PC-9 (cell line): ENCODE data around the gene CLPTM1L. TPM values are rescaled to one million over a fixed set of nuclear protein-coding genes. Genes with fewer than 3 reads are reported as not detected.

Experiments
- BruUV-seq: library from RNA; stranded (reverse); fragments of 400-500 nt; replicated peaks from 2 replicates; lab custom pipeline; 2021; lab: Mats Ljungman, UMichigan
- CTCF ChIA-PET: fragments of 300-600 bp; sonication (Branson Sonifier 250); formaldehyde crosslinking; loops from one replicate; lab custom pipeline; 2022; ENCODE audit warnings: antibody characterized with exemption; lab: Charles Lee
- POLR2A ChIA-PET: fragments of 300-600 bp; sonication (Branson Sonifier 250); formaldehyde crosslinking; loops from one replicate; lab custom pipeline; 2022; ENCODE audit warnings: antibody characterized with exemption; ENCODE audit not compliant: unreplicated experiment; lab: Charles Lee
- DNase-seq, 2 experiments: peaks; one replicate each; pipeline versions ENCODE4 v3.0.0 to v3.0.0-alpha.2; 2015 to 2022; ENCODE audit warnings: mixed read lengths in 1 of 2
- H2AFZ ChIP-seq: fragments of 200-600 bp; sonication (generic); 2 replicates; pipeline ENCODE4 v1.8.1; 2017; ENCODE audit warnings: antibody characterized with exemption
- H3F3A ChIP-seq: fragments of 200-600 bp; sonication (generic); 2 replicates; pipeline ENCODE4 v1.8.1; 2017; ENCODE audit warnings: antibody characterized with exemption, mild to moderate bottlenecking, low read depth; ENCODE audit not compliant: insufficient read depth
- H3K27ac ChIP-seq: fragments of 200-600 bp; sonication (generic); 2 replicates; pipeline ENCODE4 v1.6.1; 2016; ENCODE audit warnings: mixed run types
- H3K27me3 ChIP-seq: fragments of 200-600 bp; sonication (generic); 2 replicates; pipeline ENCODE4 v1.6.1; 2016; ENCODE audit warnings: low read depth, mixed run types; ENCODE audit not compliant: insufficient read depth
- H3K36me3 ChIP-seq: fragments of 200-600 bp; sonication (generic); 2 replicates; pipeline ENCODE4 v1.6.1; 2016; ENCODE audit warnings: low read depth, mixed run types
- H3K4me1 ChIP-seq: fragments of 200-600 bp; sonication (generic); replicated peaks from 2 replicates; pipeline ENCODE4 v1.6.1; 2016; ENCODE audit warnings: mixed run types; ENCODE audit not compliant: insufficient read depth
- H3K4me2 ChIP-seq: fragments of 200-600 bp; sonication (generic); 2 replicates; pipeline ENCODE4 v1.6.1; 2017; ENCODE audit warnings: mixed run types
- H3K4me3 ChIP-seq: fragments of 200-600 bp; sonication (generic); 2 replicates; pipeline ENCODE4 v1.6.1; 2016; ENCODE audit warnings: mixed run types
- H3K79me2 ChIP-seq: fragments of 200-600 bp; sonication (generic); 2 replicates; pipeline ENCODE4 v1.6.1; 2017; ENCODE audit warnings: low read depth, mixed run types
- H3K9me2 ChIP-seq: fragments of 200-600 bp; sonication (generic); 2 replicates; pipeline ENCODE4 v1.8.1; 2017; ENCODE audit warnings: mild to moderate bottlenecking; ENCODE audit not compliant: insufficient read depth
- H3K9me3 ChIP-seq: fragments of 200-600 bp; sonication (generic); 2 replicates; pipeline ENCODE4 v1.8.1; 2016; ENCODE audit warnings: low read depth; ENCODE audit not compliant: insufficient read depth
- H4K20me1 ChIP-seq: fragments of 200-600 bp; sonication (generic); 2 replicates; pipeline ENCODE4 v1.8.1; 2017; ENCODE audit not compliant: insufficient read depth
- EZH2 ChIP-seq: fragments of 200-600 bp; sonication (generic); IDR thresholded peaks from 2 replicates; pipeline ENCODE4 v1.8.0; 2017; ENCODE audit warnings: antibody characterized with exemption, low read depth
- intact Hi-C: fragments of 100-400 bp; cut with micrococcal nuclease; formaldehyde crosslinking; loops from one replicate; pipeline ENCODE4 v1.10.0; 2022; ENCODE audit not compliant: unreplicated experiment
- total RNA-seq: library from RNA; stranded (reverse); gene quantifications from 2 replicates; pipeline ENCODE4 v1.2.3, GENCODE V29; 2021
- TF ChIP-seq, protein P1 (sequence below): fragments of 200-600 bp; sonication (generic); conservative IDR thresholded peaks from 2 replicates; pipeline ENCODE4 v1.6.1; 2017; ENCODE audit warnings: mixed run types, antibody characterized with exemption, mild to moderate bottlenecking, moderate library complexity

CLPTM1L gene
- total RNA-seq, 1 experiment from 2014 or later = 260 TPM

DNA sequence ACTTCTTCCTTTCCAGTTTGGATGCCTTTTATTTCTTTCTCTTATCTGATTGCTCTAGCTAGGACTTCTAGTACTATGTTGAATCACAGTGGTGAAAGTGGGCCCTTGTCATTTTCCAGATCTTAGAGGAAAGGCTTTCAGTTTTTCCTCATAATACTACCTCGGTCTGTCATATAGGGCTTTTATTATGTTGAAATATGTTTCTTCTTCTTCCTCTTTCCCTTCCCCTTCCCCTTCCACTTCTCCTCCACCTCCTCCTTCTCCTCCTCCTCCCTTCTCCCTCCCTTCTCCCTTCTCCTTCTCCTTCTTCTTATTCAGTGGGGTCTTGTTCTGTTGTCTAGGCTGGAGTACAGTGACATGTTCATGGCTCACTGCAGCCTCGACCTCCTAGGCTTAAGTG lies 40.9 kb downstream of the CLPTM1L start:
- DNase-seq = no peak
- CTCF ChIA-PET = no interaction called here
- Histone ChIP-seq H3K27ac (no peak overlapping the region), H2AFZ (no peak overlapping the region), H3K4me3 (no peak overlapping the region), H3K79me2 (no peaks in the 10 kb centered on the region), H3K9me2 (no peaks in the 10 kb centered on the region), H3K36me3 (no peaks in the 10 kb centered on the region), H4K20me1 (no peaks in the 10 kb centered on the region), H3K4me1 (no peaks in the 10 kb centered on the region), H3F3A (peaks cover 8% of the 10 kb centered on the region), H3K9me3 (no peaks in the 10 kb centered on the region), H3K27me3 (peaks cover 47% of the 10 kb centered on the region), H3K4me2 (no peak overlapping the region)
- POLR2A ChIA-PET = no interaction called here
- BruUV-seq = no TSS peak
- intact Hi-C loops = no loop called here
- TF ChIP-seq EZH2 = no peak
- TF ChIP-seq, protein P1, sequence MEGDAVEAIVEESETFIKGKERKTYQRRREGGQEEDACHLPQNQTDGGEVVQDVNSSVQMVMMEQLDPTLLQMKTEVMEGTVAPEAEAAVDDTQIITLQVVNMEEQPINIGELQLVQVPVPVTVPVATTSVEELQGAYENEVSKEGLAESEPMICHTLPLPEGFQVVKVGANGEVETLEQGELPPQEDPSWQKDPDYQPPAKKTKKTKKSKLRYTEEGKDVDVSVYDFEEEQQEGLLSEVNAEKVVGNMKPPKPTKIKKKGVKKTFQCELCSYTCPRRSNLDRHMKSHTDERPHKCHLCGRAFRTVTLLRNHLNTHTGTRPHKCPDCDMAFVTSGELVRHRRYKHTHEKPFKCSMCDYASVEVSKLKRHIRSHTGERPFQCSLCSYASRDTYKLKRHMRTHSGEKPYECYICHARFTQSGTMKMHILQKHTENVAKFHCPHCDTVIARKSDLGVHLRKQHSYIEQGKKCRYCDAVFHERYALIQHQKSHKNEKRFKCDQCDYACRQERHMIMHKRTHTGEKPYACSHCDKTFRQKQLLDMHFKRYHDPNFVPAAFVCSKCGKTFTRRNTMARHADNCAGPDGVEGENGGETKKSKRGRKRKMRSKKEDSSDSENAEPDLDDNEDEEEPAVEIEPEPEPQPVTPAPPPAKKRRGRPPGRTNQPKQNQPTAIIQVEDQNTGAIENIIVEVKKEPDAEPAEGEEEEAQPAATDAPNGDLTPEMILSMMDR = no peak

DNA sequence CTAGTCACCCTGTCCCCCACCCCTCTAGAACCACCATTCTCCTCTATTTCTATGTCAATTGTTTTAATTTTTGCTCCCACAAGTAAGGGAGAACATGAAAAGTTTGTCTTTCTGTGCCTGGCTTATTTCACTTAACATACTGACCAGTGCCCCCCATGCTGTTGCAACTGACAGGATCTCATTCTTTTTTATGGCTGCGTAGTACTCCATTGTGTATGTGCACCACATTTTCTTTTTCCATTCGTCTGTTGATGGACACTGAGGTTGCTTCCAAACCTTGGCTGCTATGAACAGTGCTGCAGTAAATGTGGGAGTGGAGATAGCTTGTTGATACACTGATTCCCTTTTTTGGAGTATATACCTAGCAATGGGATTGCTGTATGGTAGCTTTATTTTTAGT lies 42.6 kb downstream of the CLPTM1L start:
- Histone ChIP-seq H3K4me3 (no peak overlapping the region), H3F3A (no peaks in the 10 kb centered on the region), H3K79me2 (no peaks in the 10 kb centered on the region), H4K20me1 (no peaks in the 10 kb centered on the region), H3K4me2 (no peak overlapping the region), H3K36me3 (no peaks in the 10 kb centered on the region), H2AFZ (no peak overlapping the region), H3K27me3 (peaks cover 55% of the 10 kb centered on the region), H3K4me1 (no peaks in the 10 kb centered on the region), H3K9me3 (no peaks in the 10 kb centered on the region), H3K9me2 (no peaks in the 10 kb centered on the region), H3K27ac (no peak overlapping the region)
- intact Hi-C loops = no loop called here
- CTCF ChIA-PET = no interaction called here
- BruUV-seq = no TSS peak
- POLR2A ChIA-PET = no interaction called here
- TF ChIP-seq EZH2 = no peak
- TF ChIP-seq, protein P1 = no peak
- no peak for DNase-seq

DNA sequence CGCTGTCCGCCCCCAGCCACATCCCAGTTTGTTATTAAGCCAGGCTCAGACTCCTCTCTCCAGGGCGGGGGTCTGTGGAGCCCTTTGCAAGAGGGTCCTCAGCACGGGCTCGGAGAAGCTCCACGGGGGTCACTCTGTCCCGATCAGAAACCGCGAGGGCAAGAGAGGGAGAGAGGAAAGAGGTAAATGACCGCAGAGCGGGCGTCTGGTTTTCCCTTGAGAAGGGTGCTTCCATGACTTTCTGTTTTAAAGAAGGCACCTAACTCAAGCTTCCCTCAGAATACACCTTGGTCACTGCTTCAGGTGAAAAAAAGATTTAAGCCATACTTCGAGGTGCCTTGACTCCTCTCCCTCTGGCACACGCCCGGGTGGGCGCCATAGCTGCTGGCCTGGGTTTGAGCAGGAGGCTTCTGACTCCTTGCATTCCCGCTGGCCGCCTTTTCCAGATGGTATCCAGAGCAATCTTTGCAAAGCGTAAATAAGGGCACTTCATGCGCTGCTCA lies 44.3 kb downstream of the CLPTM1L start:
- Histone ChIP-seq H3K36me3 (no peaks in the 10 kb centered on the region), H3K4me1 (no peaks in the 10 kb centered on the region), H3K9me3 (no peaks in the 10 kb centered on the region), H3F3A (peaks cover 8% of the 10 kb centered on the region; the same call in 1 of the 2 replicates), H3K9me2 (no peaks in the 10 kb centered on the region), H3K79me2 (no peaks in the 10 kb centered on the region), H2AFZ (no peak overlapping the region), H3K4me3 (no peak overlapping the region), H3K27ac (no peak overlapping the region), H3K27me3 (peaks cover 58% of the 10 kb centered on the region), H4K20me1 (no peaks in the 10 kb centered on the region), H3K4me2 (no peak overlapping the region)
- ChIA-PET CTCF (no interaction called here), POLR2A (no interaction called here)
- TF ChIP-seq, protein P1 = no peak
- TF ChIP-seq EZH2 = no peak
- intact Hi-C loops = no loop called here
- no TSS peak for BruUV-seq
- no peak for DNase-seq
